ENCODE measurements around the gene PIGU. TPM values are rescaled to one million over a fixed set of nuclear protein-coding genes. Genes with fewer than 3 reads are reported as not detected.

The PIGU gene
- total and polyA plus RNA-seq, 2 of the 13 experiments (the other 11 are each of a cell fraction or from before 2014, with no cell fraction given) = 45.5 to 231 TPM

- TF ChIP-seq KIAA2018 (CRISPR knock-in tag; IDR thresholded peaks at IDR 0.05; ENCODE audit: borderline replicate concordance) (no peak), ZNF563 (CRISPR knock-in tag; IDR thresholded peaks at IDR 0.05) (no peak), ZNF841 (CRISPR knock-in tag; IDR thresholded peaks at IDR 0.05; ENCODE audit: borderline replicate concordance) (no peak), MLX (CRISPR knock-in tag; IDR thresholded peaks at IDR 0.05) (no peak; the same call in 1 of the 2 replicates), ZNF24 (IDR thresholded peaks at IDR 0.05) (no peak), GZF1 (CRISPR knock-in tag; IDR thresholded peaks at IDR 0.05) (no peak), MIER2 (CRISPR knock-in tag; IDR thresholded peaks at IDR 0.05) (no peak), KMT2A (CRISPR knock-in tag; IDR thresholded peaks at IDR 0.05) (no peak), CBX1 (IDR thresholded peaks at IDR 0.05; ENCODE audit: low read depth) (no peak), PBX2 (CRISPR knock-in tag; IDR thresholded peaks at IDR 0.05) (no peak), ZFY (CRISPR knock-in tag; IDR thresholded peaks at IDR 0.05) (no peak)
- TF ChIP-seq, protein P1, sequence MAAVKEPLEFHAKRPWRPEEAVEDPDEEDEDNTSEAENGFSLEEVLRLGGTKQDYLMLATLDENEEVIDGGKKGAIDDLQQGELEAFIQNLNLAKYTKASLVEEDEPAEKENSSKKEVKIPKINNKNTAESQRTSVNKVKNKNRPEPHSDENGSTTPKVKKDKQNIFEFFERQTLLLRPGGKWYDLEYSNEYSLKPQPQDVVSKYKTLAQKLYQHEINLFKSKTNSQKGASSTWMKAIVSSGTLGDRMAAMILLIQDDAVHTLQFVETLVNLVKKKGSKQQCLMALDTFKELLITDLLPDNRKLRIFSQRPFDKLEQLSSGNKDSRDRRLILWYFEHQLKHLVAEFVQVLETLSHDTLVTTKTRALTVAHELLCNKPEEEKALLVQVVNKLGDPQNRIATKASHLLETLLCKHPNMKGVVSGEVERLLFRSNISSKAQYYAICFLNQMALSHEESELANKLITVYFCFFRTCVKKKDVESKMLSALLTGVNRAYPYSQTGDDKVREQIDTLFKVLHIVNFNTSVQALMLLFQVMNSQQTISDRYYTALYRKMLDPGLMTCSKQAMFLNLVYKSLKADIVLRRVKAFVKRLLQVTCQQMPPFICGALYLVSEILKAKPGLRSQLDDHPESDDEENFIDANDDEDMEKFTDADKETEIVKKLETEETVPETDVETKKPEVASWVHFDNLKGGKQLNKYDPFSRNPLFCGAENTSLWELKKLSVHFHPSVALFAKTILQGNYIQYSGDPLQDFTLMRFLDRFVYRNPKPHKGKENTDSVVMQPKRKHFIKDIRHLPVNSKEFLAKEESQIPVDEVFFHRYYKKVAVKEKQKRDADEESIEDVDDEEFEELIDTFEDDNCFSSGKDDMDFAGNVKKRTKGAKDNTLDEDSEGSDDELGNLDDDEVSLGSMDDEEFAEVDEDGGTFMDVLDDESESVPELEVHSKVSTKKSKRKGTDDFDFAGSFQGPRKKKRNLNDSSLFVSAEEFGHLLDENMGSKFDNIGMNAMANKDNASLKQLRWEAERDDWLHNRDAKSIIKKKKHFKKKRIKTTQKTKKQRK (IDR thresholded peaks at IDR 0.05; ENCODE audit: low read length) = no peak
- TF ChIP-seq, protein P2, sequence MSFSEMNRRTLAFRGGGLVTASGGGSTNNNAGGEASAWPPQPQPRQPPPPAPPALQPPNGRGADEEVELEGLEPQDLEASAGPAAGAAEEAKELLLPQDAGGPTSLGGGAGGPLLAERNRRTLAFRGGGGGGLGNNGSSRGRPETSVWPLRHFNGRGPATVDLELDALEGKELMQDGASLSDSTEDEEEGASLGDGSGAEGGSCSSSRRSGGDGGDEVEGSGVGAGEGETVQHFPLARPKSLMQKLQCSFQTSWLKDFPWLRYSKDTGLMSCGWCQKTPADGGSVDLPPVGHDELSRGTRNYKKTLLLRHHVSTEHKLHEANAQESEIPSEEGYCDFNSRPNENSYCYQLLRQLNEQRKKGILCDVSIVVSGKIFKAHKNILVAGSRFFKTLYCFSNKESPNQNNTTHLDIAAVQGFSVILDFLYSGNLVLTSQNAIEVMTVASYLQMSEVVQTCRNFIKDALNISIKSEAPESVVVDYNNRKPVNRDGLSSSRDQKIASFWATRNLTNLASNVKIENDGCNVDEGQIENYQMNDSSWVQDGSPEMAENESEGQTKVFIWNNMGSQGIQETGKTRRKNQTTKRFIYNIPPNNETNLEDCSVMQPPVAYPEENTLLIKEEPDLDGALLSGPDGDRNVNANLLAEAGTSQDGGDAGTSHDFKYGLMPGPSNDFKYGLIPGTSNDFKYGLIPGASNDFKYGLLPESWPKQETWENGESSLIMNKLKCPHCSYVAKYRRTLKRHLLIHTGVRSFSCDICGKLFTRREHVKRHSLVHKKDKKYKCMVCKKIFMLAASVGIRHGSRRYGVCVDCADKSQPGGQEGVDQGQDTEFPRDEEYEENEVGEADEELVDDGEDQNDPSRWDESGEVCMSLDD (CRISPR knock-in tag; IDR thresholded peaks at IDR 0.05; ENCODE audit: borderline replicate concordance) = no peak
These were observed 26.1 kb upstream of the PIGU start (continued) for GRCh38 chr20:34703061-34703423.
